HG02885 (cell line): ENCODE measurements around the gene STAC3.
A peak's percentile ranks its signal among the peaks of the same experiment; 100 is the strongest.

ENCODE experiments used
- ATAC-seq: cut with Tn5 transposase; IDR thresholded peaks from one replicate; pipeline ENCODE4 v1.9.1; 2021; ENCODE audit warnings: mild to moderate bottlenecking; ENCODE audit not compliant: unreplicated experiment, poor library complexity

STAC3 gene

GRCh38 chr12:57213763-57214397 is 37.1 kb downstream of the STAC3 start:
- no peak for ATAC-seq

- peak; percentile 52 for ATAC-seq
Observed at GRCh38 chr12:57213058-57213715, 37.8 kb downstream of the STAC3 start.

GRCh38 chr12:57212701-57213057 is 38.3 kb downstream of the STAC3 start:
- no peak for ATAC-seq

GRCh38 chr12:57211791-57212700 is 38.9 kb downstream of the STAC3 start:
- ATAC-seq = no peak

GRCh38 chr12:57210926-57211692 is 39.9 kb downstream of the STAC3 start:
- ATAC-seq = no peak

GRCh38 chr12:57210461-57210860 is 40.5 kb downstream of the STAC3 start:
- no peak for ATAC-seq

GRCh38 chr12:57209916-57210315 is 41.1 kb downstream of the STAC3 start:
- no peak for ATAC-seq

GRCh38 chr12:57208631-57209282 is 42.2 kb downstream of the STAC3 start:
- no peak for ATAC-seq

- no peak for ATAC-seq
Observed at GRCh38 chr12:57207731-57208630, 43.0 kb downstream of the STAC3 start.

- no peak for ATAC-seq
Observed at GRCh38 chr12:57205931-57206330, 45.1 kb downstream of the STAC3 start.

- ATAC-seq = no peak
Observed at GRCh38 chr12:57205186-57205585, 45.8 kb downstream of the STAC3 start.

GRCh38 chr12:57204454-57204853 is 46.5 kb downstream of the STAC3 start:
- ATAC-seq = no peak

- ATAC-seq = no peak
Observed at GRCh38 chr12:57203791-57204190, 47.2 kb downstream of the STAC3 start.

GRCh38 chr12:57203201-57203600 is 47.8 kb downstream of the STAC3 start:
- no peak for ATAC-seq

- ATAC-seq = no peak
Observed at GRCh38 chr12:57202321-57202720, 48.7 kb downstream of the STAC3 start.

- ATAC-seq = no peak
Observed at GRCh38 chr12:57201631-57202030, 49.4 kb downstream of the STAC3 start.

- ATAC-seq = no peak
Observed at GRCh38 chr12:57201219-57201618, 49.8 kb downstream of the STAC3 start.

GRCh38 chr12:57200497-57200896 is 50.5 kb downstream of the STAC3 start:
- ATAC-seq = no peak

GRCh38 chr12:57199191-57199590 is 51.8 kb downstream of the STAC3 start:
- no peak for ATAC-seq
